ENCODE data around the gene HSD3B1. TPM values are rescaled to one million over a fixed set of nuclear protein-coding genes. Genes with fewer than 3 reads are reported as not detected.

HSD3B1 gene
- total and polyA plus RNA-seq, 9 of the 15 experiments (the other 6 are each of a cell fraction or from before 2014, with no cell fraction given): not detected

DNA sequence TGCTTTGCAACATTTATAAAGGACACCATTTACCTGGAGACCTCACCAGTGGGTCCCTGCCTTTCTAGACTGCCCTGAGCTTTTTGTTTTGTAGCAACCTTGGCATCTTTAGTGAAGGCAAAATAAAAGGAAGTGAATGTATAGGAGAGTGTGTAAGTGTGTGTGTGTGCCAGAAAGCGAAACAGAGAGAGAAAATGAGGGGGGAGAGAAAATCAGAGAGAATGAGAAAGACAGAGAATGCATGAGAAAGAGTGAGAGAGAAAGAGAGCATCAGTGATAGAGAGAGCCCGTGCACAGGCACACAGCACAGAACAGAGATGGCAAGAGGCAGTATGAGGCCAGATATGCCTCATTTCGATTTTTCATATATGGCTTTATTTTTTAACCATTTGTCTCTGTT lies 57.5 kb downstream of the HSD3B1 start (continued):
- TF ChIP-seq, protein P1, sequence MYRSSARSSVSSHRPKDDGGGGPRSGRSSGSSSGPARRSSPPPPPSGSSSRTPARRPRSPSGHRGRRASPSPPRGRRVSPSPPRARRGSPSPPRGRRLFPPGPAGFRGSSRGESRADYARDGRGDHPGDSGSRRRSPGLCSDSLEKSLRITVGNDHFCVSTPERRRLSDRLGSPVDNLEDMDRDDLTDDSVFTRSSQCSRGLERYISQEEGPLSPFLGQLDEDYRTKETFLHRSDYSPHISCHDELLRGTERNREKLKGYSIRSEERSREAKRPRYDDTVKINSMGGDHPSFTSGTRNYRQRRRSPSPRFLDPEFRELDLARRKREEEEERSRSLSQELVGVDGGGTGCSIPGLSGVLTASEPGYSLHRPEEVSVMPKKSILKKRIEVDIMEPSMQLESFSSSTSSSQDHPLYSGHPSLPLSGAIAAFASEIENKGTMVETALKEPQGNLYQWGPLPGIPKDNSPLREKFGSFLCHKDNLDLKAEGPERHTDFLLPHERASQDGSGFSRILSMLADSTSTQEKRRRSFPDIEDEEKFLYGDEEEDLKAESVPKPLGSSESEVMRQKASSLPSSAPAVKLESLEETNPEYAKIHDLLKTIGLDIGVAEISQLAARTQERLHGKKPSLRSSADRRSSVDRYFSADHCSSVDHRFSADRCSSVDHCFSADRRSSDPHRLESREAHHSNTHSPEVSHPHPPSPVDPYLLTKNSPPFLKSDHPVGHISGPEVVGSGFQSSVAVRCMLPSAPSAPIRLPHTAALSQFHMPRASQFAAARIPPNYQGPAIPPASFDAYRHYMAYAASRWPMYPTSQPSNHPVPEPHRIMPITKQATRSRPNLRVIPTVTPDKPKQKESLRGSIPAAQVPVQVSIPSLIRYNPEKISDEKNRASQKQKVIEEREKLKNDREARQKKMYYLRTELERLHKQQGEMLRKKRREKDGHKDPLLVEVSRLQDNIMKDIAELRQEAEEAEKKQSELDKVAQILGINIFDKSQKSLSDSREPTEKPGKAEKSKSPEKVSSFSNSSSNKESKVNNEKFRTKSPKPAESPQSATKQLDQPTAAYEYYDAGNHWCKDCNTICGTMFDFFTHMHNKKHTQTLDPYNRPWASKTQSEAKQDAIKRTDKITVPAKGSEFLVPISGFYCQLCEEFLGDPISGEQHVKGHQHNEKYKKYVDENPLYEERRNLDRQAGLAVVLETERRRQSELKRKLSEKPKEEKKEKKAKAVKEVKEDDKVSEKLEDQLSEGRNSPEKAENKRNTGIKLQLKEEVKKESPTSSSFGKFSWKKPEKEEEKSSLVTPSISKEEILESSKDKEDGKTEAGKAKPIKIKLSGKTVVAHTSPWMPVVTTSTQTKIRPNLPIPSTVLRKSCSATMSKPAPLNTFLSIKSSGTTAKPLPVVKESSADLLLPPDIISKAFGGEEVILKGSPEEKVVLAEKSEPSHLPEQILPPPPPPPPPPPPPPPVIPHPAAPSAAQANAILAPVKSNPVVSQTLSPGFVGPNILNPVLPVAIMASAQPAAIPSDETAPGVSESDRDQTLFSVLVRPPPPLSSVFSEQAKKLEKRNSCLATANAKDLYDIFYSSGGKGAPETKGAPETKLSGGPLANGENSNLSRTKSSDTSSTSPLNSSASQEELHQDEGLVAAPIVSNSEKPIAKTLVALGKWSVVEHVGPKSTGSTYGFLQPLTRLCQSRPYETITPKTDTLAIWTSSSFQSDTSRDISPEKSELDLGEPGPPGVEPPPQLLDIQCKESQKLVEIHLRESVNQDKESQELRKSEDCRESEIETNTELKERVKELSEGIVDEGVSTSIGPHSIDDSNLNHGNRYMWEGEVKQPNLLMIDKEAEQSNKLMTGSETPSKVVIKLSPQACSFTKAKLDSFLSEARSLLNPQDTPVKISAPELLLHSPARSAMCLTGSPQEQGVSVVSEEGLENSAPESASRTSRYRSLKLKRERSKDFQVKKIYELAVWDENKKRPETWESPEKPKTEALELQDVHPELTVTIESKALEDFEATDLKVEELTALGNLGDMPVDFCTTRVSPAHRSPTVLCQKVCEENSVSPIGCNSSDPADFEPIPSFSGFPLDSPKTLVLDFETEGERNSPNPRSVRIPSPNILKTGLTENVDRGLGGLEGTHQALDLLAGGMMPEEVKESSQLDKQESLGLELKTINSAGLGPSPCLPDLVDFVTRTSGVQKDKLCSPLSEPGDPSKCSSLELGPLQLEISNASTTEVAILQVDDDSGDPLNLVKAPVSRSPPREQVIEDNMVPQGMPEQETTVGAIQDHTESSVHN (IDR thresholded peaks at IDR 0.05; ENCODE audit: borderline replicate concordance in 1 of 2, low read depth in 1 of 2): no peak
- TF ChIP-seq NFIC (IDR thresholded peaks at IDR 0.05) (no peak), RFX1 (IDR thresholded peaks at IDR 0.05) (no peak), SAFB (IDR thresholded peaks at IDR 0.05; ENCODE audit: borderline replicate concordance, low read depth, low read length) (no peak), SUPT5H (IDR thresholded peaks at IDR 0.05) (no peak), ZNF324 (CRISPR knock-in tag; IDR thresholded peaks at IDR 0.05) (no peak), FIP1L1 (IDR thresholded peaks at IDR 0.05; ENCODE audit: low read depth, low read length, poor library complexity, severe bottlenecking) (no peak), KLF16 (IDR thresholded peaks at IDR 0.05) (no peak), HMG20A (CRISPR knock-in tag; conservative IDR thresholded peaks at IDR 0.05) (no peak)

Other genes with a start within 250 kb of the HSD3B1 start
- gene HAO2, start 138.4 kb upstream of the HSD3B1 start, total RNA-seq (2014; rRNA removed): not detected in 2 replicates
- not detected in 2 replicates for gene HAO2, start 138.4 kb upstream of the HSD3B1 start, total RNA-seq (2014; rRNA removed; fragmentation: Illumina TruSeq; extraction: Trizol)
- not detected in 2 replicates for gene HAO2, start 138.4 kb upstream of the HSD3B1 start, total RNA-seq (2015; rRNA removed; fragmentation: Illumina TruSeq; extraction: Trizol)
- gene HAO2, start 138.4 kb upstream of the HSD3B1 start, total RNA-seq (2021): not detected in 2 replicates
- not detected in 2 replicates for gene HAO2, start 138.4 kb upstream of the HSD3B1 start, polyA plus RNA-seq (2011; rRNA removed)
- gene HAO2, start 138.4 kb upstream of the HSD3B1 start, polyA plus RNA-seq (2014; fragmentation: Illumina TruSeq; extraction: Trizol): not detected in 2 replicates
- not detected for gene HAO2, start 138.4 kb upstream of the HSD3B1 start, polyA plus RNA-seq (2014; fragmentation: Nextera tagmentation; extraction: Ambion mirVana)
- gene HAO2, start 138.4 kb upstream of the HSD3B1 start, polyA plus RNA-seq (2014; rRNA removed): not detected in 2 replicates
- gene HSD3B2, start 92.1 kb upstream of the HSD3B1 start, total RNA-seq (2014; rRNA removed): not detected in 2 replicates
- gene HSD3B2, start 92.1 kb upstream of the HSD3B1 start, total RNA-seq (2014; rRNA removed; fragmentation: Illumina TruSeq; extraction: Trizol): not detected in 2 replicates
- not detected in 2 replicates for gene HSD3B2, start 92.1 kb upstream of the HSD3B1 start, total RNA-seq (2015; rRNA removed; fragmentation: Illumina TruSeq; extraction: Trizol)
- 0.96 and 1.1 TPM in 2 replicates for gene HSD3B2, start 92.1 kb upstream of the HSD3B1 start, total RNA-seq (2021)
- not detected in 2 replicates for gene HSD3B2, start 92.1 kb upstream of the HSD3B1 start, polyA plus RNA-seq (2011; rRNA removed)
- gene HSD3B2, start 92.1 kb upstream of the HSD3B1 start, polyA plus RNA-seq (2014; fragmentation: Illumina TruSeq; extraction: Trizol): not detected in 2 replicates
- gene HSD3B2, start 92.1 kb upstream of the HSD3B1 start, polyA plus RNA-seq (2014; fragmentation: Nextera tagmentation; extraction: Ambion mirVana): not detected
- gene HSD3B2, start 92.1 kb upstream of the HSD3B1 start, polyA plus RNA-seq (2014; rRNA removed): not detected in 2 replicates
- 9.9 and 10.9 TPM in 2 replicates for gene ZNF697, start 141.1 kb downstream of the HSD3B1 start, total RNA-seq (2014; rRNA removed)
- 9.0 and 12.4 TPM in 2 replicates for gene ZNF697, start 141.1 kb downstream of the HSD3B1 start, total RNA-seq (2014; rRNA removed; fragmentation: Illumina TruSeq; extraction: Trizol)
- gene ZNF697, start 141.1 kb downstream of the HSD3B1 start, total RNA-seq (2015; rRNA removed; fragmentation: Illumina TruSeq; extraction: Trizol): 4.3 and 4.5 TPM in 2 replicates
- gene ZNF697, start 141.1 kb downstream of the HSD3B1 start, total RNA-seq (2021): 10.6 and 13.6 TPM in 2 replicates
- 3.0 and 5.2 TPM in 2 replicates for gene ZNF697, start 141.1 kb downstream of the HSD3B1 start, polyA plus RNA-seq (2011; rRNA removed)
- gene ZNF697, start 141.1 kb downstream of the HSD3B1 start, polyA plus RNA-seq (2014; fragmentation: Illumina TruSeq; extraction: Trizol): 8.3 and 9.1 TPM in 2 replicates
- gene ZNF697, start 141.1 kb downstream of the HSD3B1 start, polyA plus RNA-seq (2014; fragmentation: Nextera tagmentation; extraction: Ambion mirVana): 1 to 10 TPM; 2.1 TPM
- gene ZNF697, start 141.1 kb downstream of the HSD3B1 start, polyA plus RNA-seq (2014; rRNA removed): 6.7 and 8.8 TPM in 2 replicates
- 59.3 and 65.5 TPM in 2 replicates for gene PHGDH, start 204.7 kb downstream of the HSD3B1 start, total RNA-seq (2014; rRNA removed)
- 36.2 and 36.8 TPM in 2 replicates for gene PHGDH, start 204.7 kb downstream of the HSD3B1 start, total RNA-seq (2014; rRNA removed; fragmentation: Illumina TruSeq; extraction: Trizol)
- gene PHGDH, start 204.7 kb downstream of the HSD3B1 start, total RNA-seq (2015; rRNA removed; fragmentation: Illumina TruSeq; extraction: Trizol): 12.1 and 12.9 TPM in 2 replicates
- 61.6 and 78.8 TPM in 2 replicates for gene PHGDH, start 204.7 kb downstream of the HSD3B1 start, total RNA-seq (2021)
- gene PHGDH, start 204.7 kb downstream of the HSD3B1 start, polyA plus RNA-seq (2011; rRNA removed): 6.7 and 25.1 TPM in 2 replicates
- 57.9 and 63.6 TPM in 2 replicates for gene PHGDH, start 204.7 kb downstream of the HSD3B1 start, polyA plus RNA-seq (2014; fragmentation: Illumina TruSeq; extraction: Trizol)
- gene PHGDH, start 204.7 kb downstream of the HSD3B1 start, polyA plus RNA-seq (2014; fragmentation: Nextera tagmentation; extraction: Ambion mirVana): 10 to 100 TPM in 1 of 2 experiments, 1 to 10 TPM in 1; 8.6 to 14.7 TPM
- gene PHGDH, start 204.7 kb downstream of the HSD3B1 start, polyA plus RNA-seq (2014; rRNA removed): 71.5 and 84.2 TPM in 2 replicates